HepG2 (cell line): Measurements from ENCODE around the gene SLIT3. TPM values are rescaled to one million over a fixed set of nuclear protein-coding genes. Genes with fewer than 3 reads are reported as not detected.

ENCODE experiments used
- ATAC-seq: fragments of 200-7000 bp; cut with Tn5 transposase; 3 replicates; pipeline ENCODE4 v1.9.1; 2020; ENCODE audit warnings: mild to moderate bottlenecking, moderate library complexity
- BruUV-seq: library from RNA; stranded (reverse); fragments of 400-500 nt; replicated peaks from 2 replicates; lab custom pipeline; 2021; lab: Mats Ljungman, UMichigan
- CTCF ChIA-PET: fragments of 300-600 bp; formaldehyde crosslinking; extraction: SDS; loops from one replicate; lab custom pipeline; 2021; ENCODE audit warnings: low total read pairs, inconsistent platforms, low intra/inter-chr PET ratio; lab: Yijun Ruan, JAX
- POLR2A ChIA-PET: fragments of 350-600 bp; sonication (Branson Sonifier 250); formaldehyde crosslinking; loops from one replicate; lab custom pipeline; 2020; ENCODE audit warnings: antibody characterized with exemption, inconsistent platforms; lab: Yijun Ruan, JAX
- DNase-seq: peaks from one replicate; pipeline ENCODE4 v3.0.0-alpha.2; 2015; ENCODE audit warnings: low spot score
- FAIRE-seq: peaks from 3 replicates; lab custom pipeline; 2011; peaks lifted over from hg19 to GRCh38; lab: Jason Lieb, UNC
- H2AFZ ChIP-seq: one replicate; pipeline ENCODE4 v1.6.1; 2011; ENCODE audit warnings: low read length, inconsistent platforms
- H3K27ac ChIP-seq: fragments of 300-600 bp; 3 replicates; pipeline ENCODE4 v1.8.0; 2011; ENCODE audit warnings: mixed run types, mild to moderate bottlenecking, mixed read lengths, low read length, inconsistent platforms; ENCODE audit not compliant: insufficient read depth; ENCODE audit errors: extremely low read length
- H3K27me3 ChIP-seq, 2 experiments: fragments of 200-600 bp in 1 of 2; 2 replicates in 1 of 2; 3 replicates in 1 of 2; pipeline versions ENCODE4 v1.6.0 to v1.8.0; 2011; ENCODE audit warnings: low read length in 2 of 2, mild to moderate bottlenecking in 2 of 2, moderate library complexity in 2 of 2, inconsistent platforms in 1 of 2; ENCODE audit not compliant: insufficient read depth in 2 of 2, control insufficient read depth in 1 of 2
- H3K36me3 ChIP-seq, 2 experiments: fragments of 200-600 bp in 1 of 2; replicated peaks in 1 of 2; 2 replicates in 1 of 2; 3 replicates in 1 of 2; pipeline versions ENCODE4 v1.5.1 to v1.8.0; 2011; ENCODE audit warnings: low read length in 2 of 2, inconsistent platforms in 1 of 2; ENCODE audit not compliant: insufficient read depth in 2 of 2, control insufficient read depth in 1 of 2
- H3K4me1 ChIP-seq: 2 replicates; pipeline ENCODE4 v1.5.1; 2012; ENCODE audit warnings: low read length, inconsistent platforms; ENCODE audit not compliant: insufficient read depth
- H3K4me2 ChIP-seq: 2 replicates; pipeline ENCODE4 v1.6.0; 2011; ENCODE audit warnings: low read depth, low read length, inconsistent platforms
- H3K4me3 ChIP-seq, 3 experiments: fragments of 200-600 bp in 1 of 3; sonication (generic), shearing (Covaris generic) in 1 of 3; replicated peaks in 1 of 3; 2 replicates each; pipeline ENCODE4 v1.5.1; 2011 to 2016; ENCODE audit warnings: low read length in 3 of 3, inconsistent platforms in 2 of 3, low read depth in 2 of 3, mild to moderate bottlenecking in 2 of 3, control low read depth in 1 of 3, mixed read lengths in 1 of 3; ENCODE audit not compliant: insufficient read depth in 1 of 3
- H3K79me2 ChIP-seq: one replicate; pipeline ENCODE4 v1.6.1; 2011; ENCODE audit warnings: low read length, inconsistent platforms; ENCODE audit not compliant: insufficient read depth
- H3K9ac ChIP-seq: 2 replicates; pipeline ENCODE4 v1.6.0; 2011; ENCODE audit warnings: mild to moderate bottlenecking, low read depth, low read length, inconsistent platforms; ENCODE audit not compliant: insufficient read depth
- H3K9me3 ChIP-seq: 2 replicates; pipeline ENCODE4 v1.5.1; 2012; ENCODE audit warnings: mild to moderate bottlenecking, low read length
- H4K20me1 ChIP-seq: 2 replicates; pipeline ENCODE4 v1.6.0; 2011; ENCODE audit warnings: inconsistent platforms, mild to moderate bottlenecking, low read length, moderate library complexity; ENCODE audit not compliant: insufficient read depth
- ARID3A ChIP-seq: IDR thresholded peaks from 2 replicates; pipeline ENCODE4 v1.6.1; 2012; ENCODE audit warnings: low read depth, low read length, improper control_type of control experiment
- BHLHE40 ChIP-seq: IDR thresholded peaks from 2 replicates; pipeline ENCODE4 v1.6.1; 2011; ENCODE audit warnings: low read length, improper control_type of control experiment
- DMTF1 ChIP-seq: sonication (generic); formaldehyde crosslinking; IDR thresholded peaks from 2 replicates; pipeline ENCODE4 v1.4.0; 2020; ENCODE audit warnings: mild to moderate bottlenecking, missing genetic modification reagents
- ELF1 ChIP-seq: sonication (generic); formaldehyde crosslinking; IDR thresholded peaks from 2 replicates; pipeline ENCODE4 v1.4.0; 2020; ENCODE audit warnings: missing genetic modification reagents
- FOXM1 ChIP-seq: sonication (generic); formaldehyde crosslinking; IDR thresholded peaks from 2 replicates; pipeline ENCODE4 v1.5.0; 2020; ENCODE audit warnings: missing genetic modification reagents
- GZF1 ChIP-seq: sonication (generic); formaldehyde crosslinking; IDR thresholded peaks from 2 replicates; pipeline ENCODE4 v1.5.1; 2020; ENCODE audit warnings: mild to moderate bottlenecking, missing genetic modification reagents
- MAFK ChIP-seq, 2 experiments: IDR thresholded peaks in 1 of 2; conservative IDR thresholded peaks in 1 of 2; 2 replicates each; pipeline ENCODE4 v1.6.1; 2011; ENCODE audit warnings: improper control_type of control experiment in 2 of 2, low read length in 2 of 2
- PBX2 ChIP-seq: IDR thresholded peaks from 2 replicates; pipeline ENCODE4 v1.6.1; 2016; ENCODE audit warnings: control low read depth
- RFX1 ChIP-seq: fragments of 450-650 bp; IDR thresholded peaks from 2 replicates; pipeline ENCODE4 v1.6.1; 2017
- SCMH1 ChIP-seq: sonication (generic); formaldehyde crosslinking; IDR thresholded peaks from 2 replicates; pipeline ENCODE4 v1.9.0; 2021; ENCODE audit warnings: missing genetic modification reagents, mild to moderate bottlenecking, borderline replicate concordance
- SKI ChIP-seq: fragments of 450-650 bp; IDR thresholded peaks from one replicate; pipeline ENCODE4 v1.6.1; 2018; ENCODE audit warnings: mild to moderate bottlenecking; ENCODE audit not compliant: partially characterized antibody
- TAF1 ChIP-seq: sonication (generic); formaldehyde crosslinking; IDR thresholded peaks from 2 replicates; pipeline ENCODE4 v1.4.0; 2020; ENCODE audit warnings: missing genetic modification reagents
- TP53 ChIP-seq: sonication (generic); formaldehyde crosslinking; conservative IDR thresholded peaks from 2 replicates; pipeline ENCODE4 v1.4.0; 2020; ENCODE audit warnings: missing genetic modification reagents
- ZBTB1 ChIP-seq: sonication (generic); formaldehyde crosslinking; IDR thresholded peaks from 2 replicates; pipeline ENCODE4 v1.4.0; 2020; ENCODE audit warnings: missing genetic modification reagents, borderline replicate concordance
- ZBTB21 ChIP-seq: sonication (generic); formaldehyde crosslinking; IDR thresholded peaks from 2 replicates; pipeline ENCODE4 v1.4.0; 2020; ENCODE audit warnings: missing genetic modification reagents
- ZBTB4 ChIP-seq: sonication (generic); formaldehyde crosslinking; IDR thresholded peaks from 2 replicates; pipeline ENCODE4 v1.4.0; 2020; ENCODE audit warnings: missing genetic modification reagents, mild to moderate bottlenecking, borderline replicate concordance
- ZNF224 ChIP-seq: sonication (generic); formaldehyde crosslinking; IDR thresholded peaks from 2 replicates; pipeline ENCODE4 v1.5.0; 2020; ENCODE audit warnings: mild to moderate bottlenecking, missing genetic modification reagents
- ZNF431 ChIP-seq: sonication (generic); formaldehyde crosslinking; IDR thresholded peaks from 2 replicates; pipeline ENCODE4 v1.9.0; 2022; ENCODE audit warnings: missing genetic modification reagents, low read depth, mild to moderate bottlenecking, borderline replicate concordance
- ZNF605 ChIP-seq: sonication (generic); formaldehyde crosslinking; IDR thresholded peaks from 2 replicates; pipeline ENCODE4 v1.8.0; 2022; ENCODE audit warnings: mild to moderate bottlenecking, missing genetic modification reagents
- WGBS: methylation state at CpG from one replicate; pipeline ENCODE4 v1.1.6; 2017; ENCODE audit warnings: low lambda C conversion rate; 5-methylcytosine and 5-hydroxymethylcytosine counted together
- in situ Hi-C: cut with HindIII; loops from 2 replicates; pipeline ENCODE4 v1.10.0; 2017; ENCODE audit warnings: low pct_unique_long_range_greater_than_20kb; ENCODE audit not compliant: extremely low pct_ligation_motif_present
- intact Hi-C: fragments of 100-400 bp; cut with micrococcal nuclease; formaldehyde crosslinking; loops from one replicate; pipeline ENCODE4 v1.10.0; 2022; ENCODE audit not compliant: unreplicated experiment
- polyA plus RNA-seq, 8 experiments: library from polyadenylated mRNA; depleted of rRNA in 3 of 8; stranded (reverse) in 7 of 8; unstranded in 1 of 8; fragments of >200 nt; fragmentation: Illumina TruSeq in 4 of 8; extraction: Trizol in 4 of 8; gene quantifications; 2 replicates each; pipeline versions ENCODE4 v1.2.1 to v1.2.3, GENCODE V29; 2011 to 2016; ENCODE audit warnings: low read depth in 4 of 8, missing spikeins in 1 of 8, mixed read lengths in 1 of 8; ENCODE audit not compliant: insufficient read depth in 1 of 8
- total RNA-seq, 5 experiments: library from RNA; depleted of rRNA; stranded (reverse); fragments of >200 nt; fragmentation: Illumina TruSeq; extraction: Trizol; gene quantifications; 2 replicates each; pipeline ENCODE4 v1.2.3, GENCODE V29; 2016; ENCODE audit warnings: low read depth in 1 of 5

SLIT3 gene
- total and polyA plus RNA-seq, 2 of the 13 experiments (the other 11 are each of a cell fraction or from before 2014, with no cell fraction given), result not detected

- intact Hi-C loops, result no loop called here
- Histone ChIP-seq H3K27me3 (no peaks in the 10 kb centered on the region), H3K79me2 (no peaks in the 10 kb centered on the region), H4K20me1 (no peaks in the 10 kb centered on the region), H3K4me3 (no peak overlapping the region), H3K9ac (no peak overlapping the region), H3K4me2 (no peak overlapping the region), H3K36me3 (no peaks in the 10 kb centered on the region), H2AFZ (no peak overlapping the region), H3K4me1 (peaks cover 14% of the 10 kb centered on the region), H3K9me3 (no peaks in the 10 kb centered on the region), H3K27ac (no peak overlapping the region)
- in situ Hi-C loops, result no loop called here
- ATAC-seq (no peak), FAIRE-seq (no peak), DNase-seq (no peak)
- no TSS peak for BruUV-seq
- ChIA-PET POLR2A (no interaction called here), CTCF (no interaction called here)
- TF ChIP-seq GZF1 (CRISPR knock-in tag), result no peak
- no peak for TF ChIP-seq ZBTB4 (CRISPR knock-in tag)
- no peak for TF ChIP-seq RFX1
- TF ChIP-seq SKI, result no peak
- TF ChIP-seq ZNF431 (CRISPR knock-in tag), result no peak
- no peak for TF ChIP-seq SCMH1 (CRISPR knock-in tag)
- TF ChIP-seq ZBTB1 (CRISPR knock-in tag), result no peak
- no peak for TF ChIP-seq ARID3A
- TF ChIP-seq MAFK (conservative IDR thresholded peaks at IDR 0.05 in 1 of 2, IDR thresholded peaks at IDR 0.05 in 1 of 2; ENCODE audit: low read length in 2 of 2), result no peak
- TF ChIP-seq FOXM1 (CRISPR knock-in tag), result no peak
- TF ChIP-seq TP53 (CRISPR knock-in tag), result no peak
- TF ChIP-seq ELF1, result no peak
- no peak for TF ChIP-seq TAF1
- TF ChIP-seq DMTF1, result no peak
- no peak for TF ChIP-seq ZNF605 (CRISPR knock-in tag)
- no peak for TF ChIP-seq PBX2 (CRISPR knock-in tag)
- no peak for TF ChIP-seq BHLHE40
- TF ChIP-seq ZBTB21 (CRISPR knock-in tag), result no peak
- TF ChIP-seq ZNF224 (CRISPR knock-in tag), result no peak
- 69% methylated on average over 6 of the region's 6 CpGs for WGBS
Measured at GRCh38 chr5:169219961-169220360, 81.0 kb downstream of the SLIT3 start.
